Ishikawa (cell line): ENCODE measurements around the gene EPS8.

Source experiments
- CEBPB ChIP-seq: IDR thresholded peaks from 2 replicates; pipeline ENCODE4 v1.6.1; 2012
- CREB1 ChIP-seq: IDR thresholded peaks from 2 replicates; pipeline ENCODE4 v1.6.1; 2012; ENCODE audit warnings: low read depth
- EGR1 ChIP-seq: IDR thresholded peaks from 2 replicates; pipeline ENCODE4 v1.6.1; 2012
- EP300 ChIP-seq: IDR thresholded peaks from 2 replicates; pipeline ENCODE4 v1.6.1; 2012; ENCODE audit warnings: borderline replicate concordance
- FOXM1 ChIP-seq: IDR thresholded peaks from 2 replicates; pipeline ENCODE4 v1.6.1; 2012; ENCODE audit warnings: low read depth, borderline replicate concordance
- NFIC ChIP-seq: IDR thresholded peaks from 2 replicates; pipeline ENCODE4 v1.6.1; 2012
- RAD21 ChIP-seq: IDR thresholded peaks from 2 replicates; pipeline ENCODE4 v1.6.1; 2012; ENCODE audit warnings: low read depth
- TAF1 ChIP-seq: IDR thresholded peaks from 2 replicates; pipeline ENCODE4 v1.6.1; 2012; ENCODE audit warnings: low read depth, mild to moderate bottlenecking
- USF1 ChIP-seq: IDR thresholded peaks from 2 replicates; pipeline ENCODE4 v1.6.1; 2012
- YY1 ChIP-seq: IDR thresholded peaks from 2 replicates; pipeline ENCODE4 v1.6.1; 2012; ENCODE audit warnings: low read depth
- ZBTB7A ChIP-seq: IDR thresholded peaks from 2 replicates; pipeline ENCODE4 v1.6.1; 2012; ENCODE audit warnings: low read depth
- TF ChIP-seq, protein P1 (sequence below): IDR thresholded peaks from 2 replicates; pipeline ENCODE4 v1.6.1; 2012
- TF ChIP-seq, protein P2 (sequence below): IDR thresholded peaks from 2 replicates; pipeline ENCODE4 v1.6.1; 2012; ENCODE audit warnings: low read depth, mild to moderate bottlenecking

GRCh38 chr12:15672671-15673270 lies 116.4 kb downstream of the EPS8 start:
- TF ChIP-seq EP300: no peak
- TF ChIP-seq FOXM1: no peak
- TF ChIP-seq YY1: no peak
- TF ChIP-seq USF1: no peak
- no peak for TF ChIP-seq RAD21
- TF ChIP-seq CREB1: no peak
- no peak for TF ChIP-seq EGR1
- TF ChIP-seq, protein P1, sequence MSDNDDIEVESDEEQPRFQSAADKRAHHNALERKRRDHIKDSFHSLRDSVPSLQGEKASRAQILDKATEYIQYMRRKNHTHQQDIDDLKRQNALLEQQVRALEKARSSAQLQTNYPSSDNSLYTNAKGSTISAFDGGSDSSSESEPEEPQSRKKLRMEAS: no peak
- TF ChIP-seq, protein P2, sequence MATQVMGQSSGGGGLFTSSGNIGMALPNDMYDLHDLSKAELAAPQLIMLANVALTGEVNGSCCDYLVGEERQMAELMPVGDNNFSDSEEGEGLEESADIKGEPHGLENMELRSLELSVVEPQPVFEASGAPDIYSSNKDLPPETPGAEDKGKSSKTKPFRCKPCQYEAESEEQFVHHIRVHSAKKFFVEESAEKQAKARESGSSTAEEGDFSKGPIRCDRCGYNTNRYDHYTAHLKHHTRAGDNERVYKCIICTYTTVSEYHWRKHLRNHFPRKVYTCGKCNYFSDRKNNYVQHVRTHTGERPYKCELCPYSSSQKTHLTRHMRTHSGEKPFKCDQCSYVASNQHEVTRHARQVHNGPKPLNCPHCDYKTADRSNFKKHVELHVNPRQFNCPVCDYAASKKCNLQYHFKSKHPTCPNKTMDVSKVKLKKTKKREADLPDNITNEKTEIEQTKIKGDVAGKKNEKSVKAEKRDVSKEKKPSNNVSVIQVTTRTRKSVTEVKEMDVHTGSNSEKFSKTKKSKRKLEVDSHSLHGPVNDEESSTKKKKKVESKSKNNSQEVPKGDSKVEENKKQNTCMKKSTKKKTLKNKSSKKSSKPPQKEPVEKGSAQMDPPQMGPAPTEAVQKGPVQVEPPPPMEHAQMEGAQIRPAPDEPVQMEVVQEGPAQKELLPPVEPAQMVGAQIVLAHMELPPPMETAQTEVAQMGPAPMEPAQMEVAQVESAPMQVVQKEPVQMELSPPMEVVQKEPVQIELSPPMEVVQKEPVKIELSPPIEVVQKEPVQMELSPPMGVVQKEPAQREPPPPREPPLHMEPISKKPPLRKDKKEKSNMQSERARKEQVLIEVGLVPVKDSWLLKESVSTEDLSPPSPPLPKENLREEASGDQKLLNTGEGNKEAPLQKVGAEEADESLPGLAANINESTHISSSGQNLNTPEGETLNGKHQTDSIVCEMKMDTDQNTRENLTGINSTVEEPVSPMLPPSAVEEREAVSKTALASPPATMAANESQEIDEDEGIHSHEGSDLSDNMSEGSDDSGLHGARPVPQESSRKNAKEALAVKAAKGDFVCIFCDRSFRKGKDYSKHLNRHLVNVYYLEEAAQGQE: no peak
- no peak for TF ChIP-seq CEBPB
- TF ChIP-seq NFIC: no peak
- TF ChIP-seq ZBTB7A: no peak
- no peak for TF ChIP-seq TAF1
